IPS-11a (cell line): ENCODE results near the gene GPR84.

Source experiments
- H3K4me3 ChIP-seq: one replicate; pipeline ENCODE4 v1.5.1; 2013; ENCODE audit warnings: low read depth, low read length, control low read depth

GPR84 gene

DNA sequence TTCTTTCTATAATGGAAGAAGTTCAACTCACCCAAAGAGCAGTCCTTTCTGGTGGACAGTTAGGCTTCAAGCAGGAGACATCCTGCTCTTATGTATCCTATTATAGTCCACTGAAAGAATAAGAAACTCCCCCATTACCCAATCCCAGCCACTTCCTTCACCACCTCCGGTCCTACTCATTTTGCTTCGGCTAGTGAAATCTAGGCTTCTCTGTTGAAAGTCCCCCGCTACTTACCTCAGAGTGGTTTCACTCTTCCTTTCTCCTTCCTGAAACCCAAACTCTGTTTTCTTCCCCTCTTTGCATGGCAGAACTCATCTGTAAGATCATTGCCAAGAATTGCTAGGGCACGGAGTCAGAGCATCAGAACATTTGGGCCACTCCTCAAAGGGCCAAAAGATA is at the start of gene GPR84:
Gene GPR84, minus strand, starts transcription at position 74 of the 400 bp plus-strand sequence. CDS start 635 bp downstream, outside the sequence.
- H3K4me3 ChIP-seq = no peak within 1 kb of the TSS

DNA sequence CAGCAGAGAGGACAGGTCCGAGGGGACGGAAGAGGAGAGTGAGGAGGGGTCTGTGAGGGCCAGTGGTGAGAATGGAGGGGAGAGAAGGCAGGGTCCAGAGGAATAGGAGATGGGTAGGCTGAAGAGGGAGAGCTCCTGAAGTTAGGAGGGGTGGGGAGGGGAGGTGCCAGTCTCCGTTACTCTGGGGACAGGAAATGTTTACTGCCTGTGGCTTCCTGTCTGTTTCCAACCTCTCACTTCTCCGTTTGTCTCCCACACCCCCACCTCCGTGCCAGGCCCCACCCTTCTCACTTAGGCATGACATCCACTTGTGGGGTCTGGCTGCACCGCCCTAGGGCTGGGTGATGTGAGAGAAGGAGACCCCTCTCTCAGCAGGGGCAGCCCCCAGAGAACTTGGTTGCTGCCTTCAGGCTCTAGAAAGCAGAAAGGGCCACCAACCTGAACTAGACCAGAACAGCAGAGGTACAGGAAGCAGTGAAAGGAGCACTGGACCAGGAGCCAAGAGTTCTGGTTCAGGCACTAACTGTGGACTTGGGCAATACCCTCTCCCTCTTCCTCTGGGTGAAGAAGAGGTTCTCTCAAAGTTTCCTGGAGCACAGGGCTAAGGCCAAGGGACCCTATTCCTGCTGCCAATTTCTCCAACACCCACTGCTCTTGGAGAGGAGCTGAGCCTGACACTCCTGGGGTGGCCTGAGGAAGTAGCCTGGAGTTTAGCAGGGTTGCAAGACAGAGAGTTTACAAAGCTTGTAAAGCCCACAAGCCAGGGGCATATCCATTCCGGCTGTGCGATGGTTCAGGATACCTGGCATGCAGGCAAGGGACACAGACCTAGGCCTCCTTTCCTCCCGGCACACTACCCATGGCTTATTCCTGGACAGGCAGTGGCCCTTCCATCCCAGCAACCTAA is 49.3 kb upstream of the GPR84 start:
- H3K4me3 ChIP-seq = no peak overlapping the region

DNA sequence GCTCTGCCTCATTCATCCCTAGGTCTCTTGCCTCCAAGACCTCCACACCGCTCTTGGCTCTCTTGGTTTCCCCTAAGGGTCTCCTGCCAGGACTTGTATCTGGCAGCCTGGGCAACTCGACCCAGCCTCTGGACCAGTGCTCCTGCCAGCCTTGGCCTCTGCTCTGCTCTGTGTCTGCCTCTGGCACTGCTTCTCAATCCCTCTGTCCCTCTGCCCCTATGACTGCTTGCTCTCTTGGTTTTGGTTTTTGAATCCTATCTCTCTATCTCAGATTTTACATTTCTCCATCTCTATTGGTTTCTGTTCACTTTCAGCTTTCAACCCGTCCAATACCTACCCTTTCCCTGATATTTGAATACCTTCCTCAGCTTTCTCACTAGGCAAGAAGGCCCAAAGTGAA is 48.5 kb upstream of the GPR84 start:
- H3K4me3 ChIP-seq = no peak overlapping the region

- no peak overlapping the region for H3K4me3 ChIP-seq
These were observed 48.1 kb upstream of the GPR84 start for GRCh38 chr12:54412348-54412747.

DNA sequence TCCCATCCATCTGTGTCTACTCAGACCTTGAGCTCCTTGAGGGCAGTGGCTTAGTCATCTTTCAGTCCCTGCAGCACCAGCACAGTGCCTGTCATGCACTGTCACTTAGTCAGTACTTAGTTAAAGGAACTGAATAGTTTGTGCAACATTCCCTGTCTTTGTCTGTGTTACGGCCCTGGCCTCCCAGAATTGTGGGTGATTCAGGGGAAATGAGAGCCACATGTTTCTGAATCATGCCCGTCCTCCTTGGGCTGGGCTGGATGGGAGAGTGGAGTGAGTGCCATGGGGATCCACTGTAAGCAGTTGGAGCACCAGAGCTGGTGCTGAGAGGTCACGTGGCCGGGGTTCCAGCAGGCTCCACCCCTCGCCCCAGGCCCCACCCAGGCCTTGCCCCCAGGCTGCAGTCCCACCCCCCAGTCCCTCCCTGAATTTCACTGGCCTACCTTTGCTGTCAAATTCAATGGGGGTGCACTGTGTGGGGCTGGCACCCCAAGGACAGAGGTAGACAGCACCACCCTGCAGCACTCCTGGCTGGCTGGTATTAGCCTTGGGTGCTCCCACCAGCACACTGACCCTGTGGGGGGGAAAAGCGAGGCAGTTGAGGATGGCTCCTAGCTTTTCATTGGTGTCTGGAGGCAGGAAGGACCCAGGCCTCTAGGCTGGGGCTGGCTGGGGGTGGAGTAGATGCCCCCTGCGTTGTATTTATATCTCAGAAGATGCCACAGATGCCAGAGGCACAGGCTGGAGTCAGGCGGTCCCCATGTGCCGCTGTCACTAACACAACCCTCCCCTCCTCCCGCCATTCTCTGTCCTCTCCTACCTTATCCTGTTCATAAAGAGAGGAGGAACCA is 47.3 kb upstream of the GPR84 start:
- no peak overlapping the region for H3K4me3 ChIP-seq

DNA sequence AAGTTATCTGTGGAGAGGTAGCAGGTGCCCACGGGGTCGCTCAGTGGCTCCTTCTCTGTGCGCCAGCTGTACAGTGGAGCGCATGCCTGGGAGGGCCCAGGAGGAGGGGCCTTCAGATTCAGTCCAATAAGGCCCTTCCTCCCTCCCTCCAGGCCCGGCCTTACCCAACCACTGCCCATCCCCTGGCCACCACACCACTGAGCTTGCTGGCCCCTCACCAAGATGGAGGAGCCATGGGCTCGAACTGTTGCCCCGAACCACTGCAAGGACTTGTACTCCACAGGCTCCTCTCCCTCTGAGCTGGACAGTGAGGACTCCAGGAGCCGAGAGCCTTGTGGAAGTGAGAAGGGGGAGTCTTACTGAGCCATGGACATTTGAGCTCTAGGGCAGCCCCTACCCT is 45.0 kb upstream of the GPR84 start:
- H3K4me3 ChIP-seq = no peak overlapping the region

DNA sequence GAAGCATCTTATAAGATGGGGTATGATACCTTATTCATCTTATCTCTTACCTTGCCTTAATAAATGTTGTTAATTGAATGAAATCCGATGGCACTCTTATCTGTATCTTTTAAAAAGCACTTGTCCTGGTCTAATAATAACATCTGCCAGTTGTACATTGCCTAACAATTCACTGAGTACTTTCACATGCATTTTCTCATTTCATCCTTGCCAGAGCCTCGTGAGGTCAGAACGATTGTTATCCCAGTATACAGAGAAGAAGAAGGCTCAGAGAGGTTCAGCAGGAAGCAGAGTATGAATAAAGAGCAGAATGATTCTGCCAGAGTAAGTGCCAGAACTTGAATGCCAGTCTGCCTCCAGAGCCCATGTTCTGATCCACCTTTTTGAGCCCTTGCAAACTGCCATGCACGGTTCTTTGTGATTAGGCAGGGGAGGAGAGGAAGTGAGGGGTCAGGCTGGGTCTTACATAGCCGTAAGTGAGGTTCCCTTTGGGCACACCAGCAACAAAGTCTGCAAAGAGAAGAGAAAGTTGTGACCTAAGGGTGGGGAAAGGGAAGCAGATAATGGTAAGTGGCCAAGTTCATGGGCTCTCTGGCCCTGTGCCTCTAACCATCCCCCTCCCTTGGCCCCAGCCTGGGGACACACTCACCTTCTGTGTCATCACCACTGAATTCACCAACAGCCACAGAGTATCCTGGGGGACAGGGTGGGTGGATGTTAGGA is 43.1 kb upstream of the GPR84 start:
- no peak overlapping the region for H3K4me3 ChIP-seq

DNA sequence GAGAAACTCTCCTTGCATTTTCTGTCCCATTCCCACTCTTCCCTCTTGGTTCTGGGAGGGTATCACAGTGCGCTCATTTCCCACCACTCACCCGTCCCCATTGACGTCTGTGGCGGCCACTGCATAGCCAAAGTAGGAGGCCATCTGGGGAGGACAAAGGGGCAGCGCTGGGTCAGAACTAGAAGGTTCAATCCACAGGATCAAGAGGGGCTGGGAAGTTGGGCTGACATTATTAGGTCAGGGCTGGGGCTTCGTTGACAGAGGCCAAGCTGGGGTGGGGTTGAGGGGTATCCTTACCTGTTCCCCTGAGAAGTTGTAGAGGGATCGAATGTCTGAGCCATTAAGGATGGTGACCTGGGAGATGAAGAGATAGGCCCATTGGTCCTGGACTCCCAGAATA is 41.3 kb upstream of the GPR84 start:
- H3K4me3 ChIP-seq = no peak overlapping the region

DNA sequence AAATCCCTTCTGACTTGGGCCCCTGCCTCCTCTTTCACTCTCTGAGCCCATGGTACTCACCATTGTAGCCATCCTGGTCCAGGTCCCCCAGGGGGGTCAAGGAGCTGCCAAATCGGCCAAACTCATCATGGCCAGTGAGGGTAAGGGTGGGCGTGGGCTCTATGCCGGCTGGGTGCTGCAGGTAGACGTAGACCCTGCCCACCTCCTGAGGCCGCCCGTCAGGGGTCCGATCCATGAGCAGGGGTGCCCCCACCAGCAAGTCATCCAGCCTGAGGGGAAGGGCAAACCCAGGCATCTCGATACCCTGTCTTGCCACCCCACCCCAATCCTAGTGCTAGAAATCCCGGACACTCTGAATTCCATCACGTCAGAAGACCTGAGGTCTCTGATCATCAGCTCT is 40.8 kb upstream of the GPR84 start:
- no peak overlapping the region for H3K4me3 ChIP-seq

DNA sequence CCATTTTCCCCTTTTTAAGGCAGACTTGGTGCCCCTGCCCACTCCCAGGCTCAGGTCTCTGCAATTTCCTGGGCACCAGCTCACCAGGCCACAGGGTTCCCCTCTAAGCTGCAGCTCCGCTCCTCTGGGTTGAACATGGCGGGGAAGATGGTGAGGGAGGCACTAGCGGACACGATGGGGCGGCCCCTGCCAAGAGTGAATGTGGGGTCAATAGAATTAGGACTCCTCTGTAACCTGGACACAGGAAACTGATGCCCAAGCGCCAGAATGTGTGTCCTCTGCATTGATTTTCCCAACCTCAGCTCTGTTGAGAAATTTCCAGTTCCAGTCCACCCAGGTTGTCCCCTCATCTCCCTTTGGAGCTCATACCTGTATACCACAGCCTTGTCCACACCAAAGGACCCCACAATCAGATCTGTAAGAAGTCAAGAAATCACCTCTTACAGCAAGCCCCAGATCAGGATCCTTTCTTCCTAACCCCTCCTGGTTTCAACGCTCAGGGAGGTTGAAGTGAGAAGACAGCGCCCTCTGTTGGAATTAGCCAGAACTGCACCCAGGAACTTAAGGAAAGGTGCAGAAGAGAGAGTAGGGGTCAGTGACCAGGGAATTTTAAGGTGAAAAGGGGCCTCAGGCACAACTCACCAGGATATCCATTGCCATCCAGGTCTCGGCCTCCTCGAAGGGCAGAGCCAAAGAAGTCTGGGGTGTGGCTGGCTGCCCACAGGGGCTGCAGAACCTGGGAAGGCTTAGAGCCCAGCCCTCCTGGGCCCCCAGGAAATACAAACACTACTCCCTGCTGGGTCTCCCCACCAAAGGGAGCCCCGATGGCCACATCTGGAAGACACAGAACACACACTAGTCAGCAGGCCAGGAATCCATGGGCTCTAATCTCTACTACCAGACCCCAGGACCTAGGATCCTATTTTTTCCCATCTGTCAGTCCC is 40.0 kb upstream of the GPR84 start:
- no peak overlapping the region for H3K4me3 ChIP-seq

- no peak overlapping the region for H3K4me3 ChIP-seq
These were observed 36.8 kb upstream of the GPR84 start for GRCh38 chr12:54401119-54401518.

- no peak overlapping the region for H3K4me3 ChIP-seq
These were observed 34.9 kb upstream of the GPR84 start for GRCh38 chr12:54398995-54399793.

DNA sequence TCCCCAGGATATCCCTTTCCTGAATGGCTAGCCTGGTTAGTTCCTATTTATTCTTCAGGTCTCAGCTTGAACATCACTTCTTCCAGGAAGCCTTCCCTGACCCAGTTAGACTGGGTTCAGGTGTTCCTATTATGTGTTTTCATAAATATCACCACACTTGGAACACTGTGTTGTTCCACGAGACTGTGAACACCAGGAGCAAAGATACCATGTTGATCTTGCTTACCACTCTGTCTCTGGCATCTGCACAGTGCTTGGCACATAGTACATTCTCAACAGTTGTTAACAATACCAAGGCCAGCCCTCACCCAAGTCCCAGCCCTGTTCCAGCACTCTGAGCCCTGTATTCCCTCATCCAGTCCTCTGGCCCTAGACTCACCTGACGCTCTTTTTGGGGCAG is 33.9 kb upstream of the GPR84 start:
- no peak overlapping the region for H3K4me3 ChIP-seq

- no peak overlapping the region for H3K4me3 ChIP-seq
These were observed 32.9 kb upstream of the GPR84 start for GRCh38 chr12:54397157-54397556.

DNA sequence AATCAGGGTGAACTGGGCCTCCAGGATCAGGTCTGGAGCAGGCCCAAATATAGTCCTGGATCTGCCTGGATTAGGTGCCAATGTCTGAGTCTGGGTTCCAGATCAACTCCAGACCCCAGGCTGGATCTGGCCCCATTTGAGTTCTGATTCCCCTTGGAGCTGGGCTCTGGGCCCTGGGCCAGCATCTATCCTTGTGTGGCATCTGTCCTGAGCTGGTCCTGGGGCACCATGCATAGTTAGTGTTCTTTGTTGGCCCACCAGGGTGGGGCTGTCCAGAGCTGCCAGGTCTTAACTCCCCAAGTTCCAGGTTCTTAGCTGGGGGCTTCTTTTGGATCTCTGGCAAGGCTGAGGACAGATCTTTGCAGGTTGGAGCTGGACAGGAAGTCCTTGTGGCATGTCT is 31.3 kb upstream of the GPR84 start:
- no peak overlapping the region for H3K4me3 ChIP-seq

- H3K4me3 ChIP-seq = no peak overlapping the region
These were observed 30.7 kb upstream of the GPR84 start for GRCh38 chr12:54394986-54395385.

- no peak overlapping the region for H3K4me3 ChIP-seq
These were observed 30.0 kb upstream of the GPR84 start for GRCh38 chr12:54394281-54394719.

- H3K4me3 ChIP-seq = no peak overlapping the region
These were observed 29.5 kb upstream of the GPR84 start for GRCh38 chr12:54393743-54394142.

DNA sequence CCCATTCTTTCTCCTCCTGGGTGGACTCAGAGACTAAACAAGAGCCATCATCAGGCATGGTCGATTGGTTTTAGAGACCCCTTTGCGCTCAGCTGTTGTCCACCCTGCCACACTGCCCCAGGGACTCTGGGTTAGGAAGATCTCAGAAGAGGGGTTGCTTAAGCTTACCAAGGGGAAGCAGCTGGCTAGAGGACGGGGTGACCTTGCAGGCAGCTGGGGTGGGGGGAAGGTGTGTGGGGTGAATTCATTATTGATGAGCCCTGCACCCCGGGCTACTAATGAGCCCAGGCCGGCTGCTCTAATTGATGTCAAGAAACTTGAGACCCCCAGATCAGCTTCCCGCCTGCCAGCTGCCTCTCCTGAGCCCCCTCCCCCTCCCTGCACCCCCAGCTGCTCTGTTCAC is 28.9 kb upstream of the GPR84 start:
- H3K4me3 ChIP-seq = no peak overlapping the region
